Skeletal muscle cell (primary cell): ENCODE data around the gene RRAS2.

Experiments used
- DNase-seq: peaks from one replicate; pipeline ENCODE4 v3.0.0-alpha.2; 2010; ENCODE audit warnings: low read depth
- H3K4me3 ChIP-seq: 2 replicates; pipeline ENCODE4 v1.5.1; 2011; ENCODE audit warnings: low read depth, mild to moderate bottlenecking, control low read depth, low read length, moderate library complexity

Gene RRAS2

DNA sequence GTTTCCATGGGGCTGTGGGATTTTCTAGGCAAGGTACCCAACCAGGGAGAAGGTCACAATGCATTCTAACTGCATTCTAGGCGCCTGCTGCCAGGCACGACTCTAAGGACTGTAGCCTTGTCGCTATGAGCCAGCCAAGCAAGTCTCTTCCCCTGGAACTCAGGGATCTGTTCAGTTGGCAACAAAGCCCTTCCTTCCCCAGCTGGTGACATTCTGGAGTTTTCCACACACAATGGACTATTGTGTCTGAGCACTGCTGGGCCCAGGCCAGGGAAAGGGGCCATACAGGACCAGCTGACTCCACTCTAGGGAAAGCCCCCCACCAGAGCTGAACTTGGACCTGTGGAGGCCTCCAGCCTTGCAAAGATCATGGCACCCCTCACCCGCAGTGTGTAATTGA, 116.8 kb downstream of the RRAS2 start:
- DNase-seq = no peak

DNA sequence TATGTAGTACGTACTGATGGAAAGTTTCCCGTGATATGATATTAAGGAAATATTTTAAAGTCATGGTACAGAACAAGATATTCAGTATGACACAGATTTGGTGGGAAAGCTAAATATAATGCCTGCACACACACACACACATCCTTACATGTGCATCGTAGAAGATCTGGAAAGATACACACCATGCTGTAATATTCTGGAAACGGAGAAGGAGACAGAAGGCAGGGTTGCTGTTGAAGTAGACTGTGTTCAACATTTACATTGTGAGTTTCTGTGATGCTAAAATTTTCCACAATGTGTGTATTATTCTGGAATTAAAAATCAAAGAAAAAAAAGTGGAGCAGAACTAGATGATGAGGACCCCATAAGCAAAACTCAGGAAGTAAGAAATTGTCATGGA, 118.0 kb downstream of the RRAS2 start:
- DNase-seq = no peak
- no peak overlapping the region for H3K4me3 ChIP-seq

More for the DNA sequence above, 116.8 kb downstream of the RRAS2 start:
- no peak overlapping the region for H3K4me3 ChIP-seq

DNA sequence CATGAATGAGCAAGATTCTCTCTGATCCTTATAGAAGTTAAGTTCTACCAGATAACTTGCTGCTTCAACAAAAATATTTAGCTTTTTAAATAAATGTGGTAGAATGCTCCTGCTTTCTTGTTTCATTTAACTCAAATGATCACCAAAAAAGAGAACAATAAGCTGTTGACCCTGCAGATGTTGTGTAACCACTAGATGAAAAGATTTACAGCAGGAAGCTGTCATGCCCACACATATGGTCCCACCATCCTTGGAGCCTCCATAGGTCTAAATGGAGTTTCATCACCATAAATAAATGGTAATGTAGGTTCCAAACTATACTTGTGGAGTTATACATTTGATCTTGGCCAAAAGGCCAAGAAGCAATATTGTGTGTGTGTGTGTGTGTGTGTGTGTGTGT, 118.8 kb downstream of the RRAS2 start:
- no peak for DNase-seq
- H3K4me3 ChIP-seq = no peak overlapping the region

DNA sequence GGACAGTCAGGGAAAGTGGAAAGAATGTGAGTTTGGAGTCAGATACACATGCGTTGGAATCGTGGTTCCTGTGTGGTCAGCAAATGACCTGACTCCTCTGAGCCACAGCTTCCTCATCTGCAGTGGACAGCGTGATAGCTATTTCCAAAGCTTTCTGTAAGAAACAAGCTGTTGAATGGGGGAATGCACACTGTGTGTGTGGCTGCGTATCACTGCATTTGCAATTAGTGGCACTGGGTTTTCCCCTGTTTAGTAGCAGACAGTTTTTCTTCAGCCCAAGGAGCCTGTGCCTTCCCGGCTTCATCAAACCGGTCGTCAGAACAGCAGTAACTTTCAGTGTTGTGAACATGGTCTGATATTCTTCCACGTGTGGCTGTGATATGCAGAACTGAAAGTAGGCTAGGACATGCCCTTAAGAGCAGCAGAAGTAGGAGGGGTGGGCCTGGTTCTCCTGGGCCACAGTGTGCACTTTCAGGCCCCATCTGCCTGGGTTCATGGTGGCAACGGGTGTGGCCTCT, 121.5 kb downstream of the RRAS2 start:
- H3K4me3 ChIP-seq = no peak overlapping the region
- DNase-seq = no peak

DNA sequence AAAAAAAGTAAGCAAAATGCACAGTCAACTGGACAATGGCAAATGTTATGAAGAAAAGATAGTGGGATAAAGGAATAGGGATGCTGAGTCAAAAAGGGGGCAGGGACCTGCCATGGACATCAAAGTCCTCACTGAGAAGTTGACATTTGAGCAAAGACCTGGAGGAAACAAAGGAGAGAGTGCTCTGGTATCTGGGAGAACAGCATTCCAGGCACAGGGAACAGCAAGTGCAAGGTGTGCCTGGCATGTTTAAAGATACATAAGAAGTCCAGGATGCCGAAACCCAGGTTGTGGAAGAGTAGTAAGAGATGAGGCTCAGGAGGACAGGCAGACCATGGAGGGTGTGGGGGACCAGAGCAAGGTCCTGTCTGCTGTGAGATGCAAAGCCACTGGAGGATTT, 123.3 kb downstream of the RRAS2 start:
- no peak overlapping the region for H3K4me3 ChIP-seq
- no peak for DNase-seq

DNA sequence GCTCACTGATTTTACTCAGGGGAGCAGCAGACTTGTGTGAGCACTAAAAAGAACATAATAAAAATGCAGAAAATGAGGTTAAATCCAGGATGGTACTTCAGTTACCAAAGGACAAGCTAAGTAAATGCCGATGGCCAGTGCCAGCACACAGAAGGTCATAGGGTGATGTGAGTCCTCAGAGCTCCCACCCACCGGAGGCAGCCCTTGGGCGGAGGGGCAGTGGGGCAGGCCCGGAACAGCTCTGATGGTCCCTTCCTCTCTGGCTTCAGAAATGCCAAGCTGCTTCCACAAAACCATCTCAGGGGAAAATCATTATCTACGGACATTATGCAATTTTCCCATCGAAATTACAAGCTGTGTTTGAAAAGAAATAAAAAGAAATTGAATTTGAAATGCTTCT, 124.5 kb downstream of the RRAS2 start:
- no peak overlapping the region for H3K4me3 ChIP-seq
- no peak for DNase-seq

DNA sequence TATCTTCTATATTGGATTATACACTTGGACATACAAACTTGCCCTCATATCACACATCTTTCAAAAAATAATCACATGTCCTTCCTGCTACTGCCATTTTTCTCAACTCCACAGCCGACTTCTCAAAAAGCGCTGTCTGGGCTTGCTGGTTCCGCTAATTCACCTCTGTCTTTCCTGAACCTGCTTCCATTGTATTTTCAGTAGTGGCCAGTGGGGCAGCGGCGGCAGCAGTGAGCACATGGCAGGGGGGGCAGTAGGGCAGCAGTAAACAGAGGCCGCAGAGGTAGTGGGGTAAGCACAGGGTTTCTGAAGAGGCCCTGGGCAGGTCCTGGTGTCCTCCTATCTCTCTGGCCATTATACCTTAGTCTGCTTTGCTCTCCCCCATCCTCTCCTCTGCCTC, 126.3 kb downstream of the RRAS2 start:
- no peak overlapping the region for H3K4me3 ChIP-seq
- no peak for DNase-seq

DNA sequence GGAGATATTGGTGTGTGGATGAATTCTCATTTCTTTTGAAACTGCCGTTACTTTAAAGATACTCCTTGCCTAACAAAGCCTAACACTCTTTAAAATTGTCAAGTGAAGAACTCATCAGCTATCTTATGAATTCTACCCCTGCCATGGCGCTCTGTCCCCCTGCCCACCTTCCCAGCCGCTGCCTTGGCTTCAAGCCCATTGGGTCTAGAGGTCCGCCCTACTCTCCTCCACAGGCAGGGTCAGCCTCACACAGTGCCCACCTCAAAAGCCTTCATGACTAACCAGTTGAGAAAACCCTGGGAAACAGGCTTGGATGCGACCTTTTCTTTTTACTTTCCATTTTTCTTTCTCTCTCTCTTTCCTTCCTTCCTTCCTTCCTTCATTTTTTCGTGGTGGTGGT, 128.6 kb downstream of the RRAS2 start:
- no peak overlapping the region for H3K4me3 ChIP-seq
- no peak for DNase-seq

DNA sequence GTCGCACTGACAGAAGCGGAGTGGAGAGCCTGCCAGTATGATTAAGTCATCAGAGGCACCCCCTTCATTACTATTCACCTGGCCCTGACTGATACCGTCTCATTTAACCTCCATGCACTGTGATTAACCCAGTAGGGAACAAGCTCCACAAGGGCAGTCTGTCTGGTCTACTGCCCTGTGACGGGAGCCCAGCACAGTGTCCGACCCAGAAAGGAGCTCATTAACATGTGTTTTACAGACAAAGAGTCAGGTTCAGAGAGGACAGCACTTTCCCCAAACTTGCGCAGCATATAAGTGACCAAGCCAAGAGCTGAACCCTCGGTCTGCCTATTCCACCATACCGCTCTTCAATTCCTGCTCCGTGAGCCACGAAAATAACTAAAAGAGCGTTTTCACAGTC, 129.5 kb downstream of the RRAS2 start:
- no peak overlapping the region for H3K4me3 ChIP-seq
- DNase-seq = no peak

DNA sequence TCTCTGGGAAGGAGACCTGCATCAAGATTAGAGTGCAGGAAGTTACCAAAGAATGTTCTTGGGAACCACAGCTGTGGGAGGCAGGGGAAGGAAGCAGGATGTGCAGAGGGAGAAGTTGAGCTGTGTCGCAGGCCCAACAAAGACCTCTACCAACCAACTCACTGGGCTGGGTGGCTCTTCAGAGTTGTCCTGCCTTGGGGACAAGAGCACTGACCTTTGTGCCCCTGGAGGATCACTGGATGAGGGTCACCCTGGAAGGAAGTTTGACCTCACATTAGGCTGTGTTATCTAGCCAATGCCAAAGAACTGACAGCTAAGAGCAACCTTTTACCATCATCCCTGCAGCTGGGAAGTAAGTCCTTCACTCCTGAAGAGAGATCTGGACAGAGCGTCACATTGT, 130.6 kb downstream of the RRAS2 start:
- DNase-seq = no peak
- no peak overlapping the region for H3K4me3 ChIP-seq
